Measurements from ENCODE around the gene SARDH. TPM values are rescaled to one million over a fixed set of nuclear protein-coding genes. Genes with fewer than 3 reads are reported as not detected.
A peak's percentile ranks its signal among the peaks of the same experiment; 100 is the strongest.

SARDH gene
- total and polyA plus RNA-seq, 2 donors from 2014 or later: 4.6 to 12.0 TPM

DNA sequence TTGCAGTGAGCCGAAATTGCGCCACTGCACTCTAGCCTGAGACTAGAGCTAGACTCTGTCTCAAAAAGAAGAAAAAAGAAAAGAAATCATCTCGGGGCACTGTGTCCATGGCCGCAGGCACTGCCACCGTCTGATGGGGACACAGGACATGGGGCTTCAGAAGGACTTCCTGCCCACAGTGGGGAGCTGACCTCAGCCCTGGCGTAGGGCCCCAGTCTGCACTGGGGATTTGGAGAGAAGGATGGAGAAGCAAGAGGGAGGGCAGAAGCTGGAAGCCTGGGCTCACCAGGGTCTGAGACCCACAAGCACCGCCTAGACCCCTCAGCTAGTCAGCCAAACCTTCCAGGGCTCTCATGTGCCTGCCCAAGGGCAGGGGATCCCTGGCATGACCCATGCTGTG, 4.1 kb upstream of the SARDH start:
- H3K4me1 ChIP-seq (ENCODE audit: control insufficient read depth in 2 of 3, insufficient read depth in 2 of 3, low read depth in 1 of 3, low read length in 3 of 3): peaks cover 0 to 10% (median 0%) of the 10 kb centered on the region in 3 donors
- peak in 2 of 5 donors; percentile 6 to 43 for DNase-seq
- H3K27me3 ChIP-seq (ENCODE audit: control insufficient read depth, insufficient read depth, low read length): no peaks in the 10 kb centered on the region
- H3K27ac ChIP-seq (ENCODE audit: low read depth in 2 of 2, low read length in 2 of 2): no peak overlapping the region
- H3K9me3 ChIP-seq (ENCODE audit: control insufficient read depth in 2 of 3, insufficient read depth in 1 of 3, low read length in 3 of 3): no peaks in the 10 kb centered on the region
- TF ChIP-seq, protein P1, sequence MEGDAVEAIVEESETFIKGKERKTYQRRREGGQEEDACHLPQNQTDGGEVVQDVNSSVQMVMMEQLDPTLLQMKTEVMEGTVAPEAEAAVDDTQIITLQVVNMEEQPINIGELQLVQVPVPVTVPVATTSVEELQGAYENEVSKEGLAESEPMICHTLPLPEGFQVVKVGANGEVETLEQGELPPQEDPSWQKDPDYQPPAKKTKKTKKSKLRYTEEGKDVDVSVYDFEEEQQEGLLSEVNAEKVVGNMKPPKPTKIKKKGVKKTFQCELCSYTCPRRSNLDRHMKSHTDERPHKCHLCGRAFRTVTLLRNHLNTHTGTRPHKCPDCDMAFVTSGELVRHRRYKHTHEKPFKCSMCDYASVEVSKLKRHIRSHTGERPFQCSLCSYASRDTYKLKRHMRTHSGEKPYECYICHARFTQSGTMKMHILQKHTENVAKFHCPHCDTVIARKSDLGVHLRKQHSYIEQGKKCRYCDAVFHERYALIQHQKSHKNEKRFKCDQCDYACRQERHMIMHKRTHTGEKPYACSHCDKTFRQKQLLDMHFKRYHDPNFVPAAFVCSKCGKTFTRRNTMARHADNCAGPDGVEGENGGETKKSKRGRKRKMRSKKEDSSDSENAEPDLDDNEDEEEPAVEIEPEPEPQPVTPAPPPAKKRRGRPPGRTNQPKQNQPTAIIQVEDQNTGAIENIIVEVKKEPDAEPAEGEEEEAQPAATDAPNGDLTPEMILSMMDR (IDR thresholded peaks at IDR 0.05; ENCODE audit: borderline replicate concordance, extremely low read depth, insufficient read depth): no peak
- intact Hi-C loops (cut with DNase I): no loop called here
- FAIRE-seq: no peak
- no peak overlapping the region for H3K9ac ChIP-seq (ENCODE audit: low read length in 3 of 3)
- H3K4me3 ChIP-seq (ENCODE audit: low read length in 3 of 3): no peak overlapping the region
- no peaks in the 10 kb centered on the region for H3K36me3 ChIP-seq (ENCODE audit: control insufficient read depth in 2 of 3, insufficient read depth in 3 of 3, low read length in 3 of 3)

DNA sequence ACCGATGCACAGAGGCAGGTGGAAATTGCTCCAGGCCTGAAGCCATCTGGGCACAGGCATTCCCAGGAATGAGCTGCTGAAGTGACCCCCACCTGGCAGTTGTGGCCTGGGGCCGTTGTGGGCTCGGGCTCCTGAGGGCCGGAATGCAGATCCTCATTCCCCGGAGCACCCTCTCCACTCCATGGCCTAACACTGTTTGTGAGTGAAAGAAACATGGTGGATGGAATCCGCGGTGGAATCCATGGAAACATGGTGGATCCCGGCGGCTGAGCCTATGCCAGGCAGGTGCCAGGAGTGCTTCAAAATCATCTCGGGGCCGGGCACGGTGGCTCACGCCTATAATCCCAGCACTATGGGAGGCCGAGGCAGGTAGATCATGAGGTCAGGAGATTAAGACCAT, 3.6 kb upstream of the SARDH start:
- intact Hi-C loops (cut with DNase I): no loop called here
- H3K9ac ChIP-seq (ENCODE audit: low read length in 3 of 3): no peak overlapping the region
- TF ChIP-seq, protein P1 (IDR thresholded peaks at IDR 0.05; ENCODE audit: borderline replicate concordance, extremely low read depth, insufficient read depth): no peak
- H3K27ac ChIP-seq (ENCODE audit: low read depth in 2 of 2, low read length in 2 of 2): no peak overlapping the region
- no peak overlapping the region for H3K4me3 ChIP-seq (ENCODE audit: low read length in 3 of 3)
- peaks cover 0 to 14% (median 0%) of the 10 kb centered on the region in 3 donors for H3K4me1 ChIP-seq (ENCODE audit: control insufficient read depth in 2 of 3, insufficient read depth in 2 of 3, low read depth in 1 of 3, low read length in 3 of 3)
- H3K27me3 ChIP-seq (ENCODE audit: control insufficient read depth, insufficient read depth, low read length): no peaks in the 10 kb centered on the region
- FAIRE-seq (no peak), DNase-seq (peak in 2 of 5 donors; percentile 7 to 53)
- no peaks in the 10 kb centered on the region for H3K36me3 ChIP-seq (ENCODE audit: control insufficient read depth in 2 of 3, insufficient read depth in 3 of 3, low read length in 3 of 3)
- H3K9me3 ChIP-seq (ENCODE audit: control insufficient read depth in 2 of 3, insufficient read depth in 1 of 3, low read length in 3 of 3): no peaks in the 10 kb centered on the region

DNA sequence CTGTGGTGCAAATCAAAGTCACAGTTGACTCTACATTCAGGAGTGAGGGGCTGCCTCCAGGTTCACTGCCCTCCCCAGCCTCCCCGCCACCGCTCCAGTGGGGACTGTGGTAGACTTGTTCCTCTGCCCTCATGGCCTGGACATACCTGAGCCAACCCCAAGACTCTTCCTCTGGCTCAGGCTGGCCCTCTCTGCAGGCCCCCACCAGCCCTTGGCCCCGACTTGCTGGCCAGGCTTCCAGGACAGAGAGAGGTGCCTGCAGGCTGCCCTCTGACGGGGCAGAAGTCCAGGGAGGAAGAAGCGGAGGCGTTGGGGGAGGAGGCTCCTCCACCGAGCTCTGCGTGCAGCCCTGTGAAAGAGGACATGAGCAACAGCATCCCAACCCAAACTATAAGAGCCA, 2.8 kb upstream of the SARDH start:
- TF ChIP-seq, protein P1 (IDR thresholded peaks at IDR 0.05; ENCODE audit: borderline replicate concordance, extremely low read depth, insufficient read depth): no peak
- H3K9ac ChIP-seq (ENCODE audit: low read length in 3 of 3): no peak overlapping the region
- H3K9me3 ChIP-seq (ENCODE audit: control insufficient read depth in 2 of 3, insufficient read depth in 1 of 3, low read length in 3 of 3): no peaks in the 10 kb centered on the region
- no peaks in the 10 kb centered on the region for H3K27me3 ChIP-seq (ENCODE audit: control insufficient read depth, insufficient read depth, low read length)
- DNase-seq (peak in 2 of 5 donors; percentile 8 to 53), FAIRE-seq (no peak)
- H3K36me3 ChIP-seq (ENCODE audit: control insufficient read depth in 2 of 3, insufficient read depth in 3 of 3, low read length in 3 of 3): no peaks in the 10 kb centered on the region
- no peak overlapping the region for H3K4me3 ChIP-seq (ENCODE audit: low read length in 3 of 3)
- peak overlapping the region; percentile 24 to 45 for H3K27ac ChIP-seq (ENCODE audit: low read depth in 2 of 2, low read length in 2 of 2)
- intact Hi-C loops (cut with DNase I): no loop called here
- H3K4me1 ChIP-seq (ENCODE audit: control insufficient read depth in 2 of 3, insufficient read depth in 2 of 3, low read depth in 1 of 3, low read length in 3 of 3): peaks cover 0 to 14% (median 0%) of the 10 kb centered on the region in 3 donors

Measured in kidney (tissue), 14 donors.